ENCODE measurements around the gene BATF2.

Gene BATF2, protein sequence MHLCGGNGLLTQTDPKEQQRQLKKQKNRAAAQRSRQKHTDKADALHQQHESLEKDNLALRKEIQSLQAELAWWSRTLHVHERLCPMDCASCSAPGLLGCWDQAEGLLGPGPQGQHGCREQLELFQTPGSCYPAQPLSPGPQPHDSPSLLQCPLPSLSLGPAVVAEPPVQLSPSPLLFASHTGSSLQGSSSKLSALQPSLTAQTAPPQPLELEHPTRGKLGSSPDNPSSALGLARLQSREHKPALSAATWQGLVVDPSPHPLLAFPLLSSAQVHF

DNA sequence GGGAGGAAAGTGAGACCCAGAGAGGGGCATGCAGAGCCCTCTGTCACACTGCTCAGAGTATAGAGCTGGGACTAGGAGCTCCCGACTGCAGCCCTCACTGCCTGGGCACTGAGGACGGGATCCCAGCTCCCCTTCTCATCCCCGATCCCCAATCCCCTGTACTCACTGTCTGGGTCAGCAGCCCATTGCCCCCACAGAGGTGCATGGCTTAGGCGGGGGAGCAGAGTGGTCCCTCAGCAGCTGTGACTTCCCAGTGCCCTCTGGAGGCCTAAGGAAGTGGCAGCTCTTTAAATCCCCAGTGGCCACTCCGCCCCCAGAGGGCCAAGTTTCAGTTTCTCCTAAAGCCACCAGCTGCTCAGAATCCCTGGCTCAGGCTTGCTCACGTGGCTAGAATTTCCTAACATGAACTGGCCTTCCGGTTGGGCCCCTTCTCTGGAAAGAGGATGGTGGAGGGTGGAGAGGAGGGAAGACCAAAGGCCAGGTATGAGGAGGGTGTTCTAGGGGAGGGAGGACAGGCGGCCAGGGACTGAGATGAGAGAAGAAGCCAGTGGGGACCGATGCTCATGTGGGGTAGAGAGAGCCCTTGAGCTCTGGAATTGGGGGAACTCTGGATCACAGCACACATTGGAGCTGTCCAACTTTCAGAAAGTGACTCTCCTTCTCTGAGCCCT is at the start of gene BATF2:
BATF2 (minus strand) TSS at position 262 of the 671 bp plus-strand sequence; CDS start at position 205, 57 bp downstream.
- TF ChIP-seq, protein P1, sequence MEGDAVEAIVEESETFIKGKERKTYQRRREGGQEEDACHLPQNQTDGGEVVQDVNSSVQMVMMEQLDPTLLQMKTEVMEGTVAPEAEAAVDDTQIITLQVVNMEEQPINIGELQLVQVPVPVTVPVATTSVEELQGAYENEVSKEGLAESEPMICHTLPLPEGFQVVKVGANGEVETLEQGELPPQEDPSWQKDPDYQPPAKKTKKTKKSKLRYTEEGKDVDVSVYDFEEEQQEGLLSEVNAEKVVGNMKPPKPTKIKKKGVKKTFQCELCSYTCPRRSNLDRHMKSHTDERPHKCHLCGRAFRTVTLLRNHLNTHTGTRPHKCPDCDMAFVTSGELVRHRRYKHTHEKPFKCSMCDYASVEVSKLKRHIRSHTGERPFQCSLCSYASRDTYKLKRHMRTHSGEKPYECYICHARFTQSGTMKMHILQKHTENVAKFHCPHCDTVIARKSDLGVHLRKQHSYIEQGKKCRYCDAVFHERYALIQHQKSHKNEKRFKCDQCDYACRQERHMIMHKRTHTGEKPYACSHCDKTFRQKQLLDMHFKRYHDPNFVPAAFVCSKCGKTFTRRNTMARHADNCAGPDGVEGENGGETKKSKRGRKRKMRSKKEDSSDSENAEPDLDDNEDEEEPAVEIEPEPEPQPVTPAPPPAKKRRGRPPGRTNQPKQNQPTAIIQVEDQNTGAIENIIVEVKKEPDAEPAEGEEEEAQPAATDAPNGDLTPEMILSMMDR (IDR thresholded peaks at IDR 0.05; ENCODE audit: low read depth, low read length): peak; percentile 48
- H3K4me3 ChIP-seq (ENCODE audit: low read depth, low read length): peak within 1 kb of the TSS; percentile 54

DNA sequence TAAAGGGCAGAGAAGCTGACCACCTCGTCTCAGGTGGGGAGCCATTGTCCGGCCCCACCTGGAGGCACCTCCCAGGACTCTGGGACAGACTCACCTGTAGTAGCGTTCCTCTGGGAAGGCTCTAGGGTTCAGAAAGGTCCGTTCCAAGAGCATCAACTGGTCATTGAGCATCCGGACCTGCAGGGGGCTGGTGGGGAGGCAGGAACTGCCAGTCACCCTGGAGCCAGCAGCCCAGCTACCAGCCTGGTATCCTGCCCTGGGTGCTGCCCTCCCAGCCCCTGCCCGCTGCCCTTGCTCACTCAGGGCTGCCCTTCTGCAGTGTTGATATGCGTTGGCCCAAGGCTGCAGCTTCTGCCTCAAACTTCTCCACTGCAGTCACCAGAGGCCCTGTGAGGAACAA is 49.0 kb upstream of the BATF2 start:
- TF ChIP-seq, protein P1 (IDR thresholded peaks at IDR 0.05; ENCODE audit: low read depth, low read length): no peak

DNA sequence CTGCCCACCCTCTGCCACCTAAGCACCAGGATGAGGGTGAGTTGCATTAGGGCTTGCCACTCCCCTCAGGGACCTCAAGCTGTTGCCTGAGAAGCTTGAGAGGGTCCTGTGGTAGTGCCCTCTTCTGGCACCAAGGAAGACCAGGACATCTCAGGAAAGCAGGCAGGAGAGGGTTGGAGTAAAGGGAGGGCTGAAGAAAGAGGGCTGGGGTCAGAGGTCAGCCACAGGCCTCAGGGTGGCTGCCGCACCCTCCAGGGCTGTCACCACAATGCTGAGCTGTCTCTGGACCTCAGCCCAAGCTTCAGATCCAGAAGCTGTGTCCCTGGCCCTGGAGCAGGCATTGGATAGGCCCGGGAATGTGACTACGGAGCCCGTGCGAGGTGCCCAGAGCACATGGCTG is 48.3 kb upstream of the BATF2 start:
- TF ChIP-seq, protein P1 (IDR thresholded peaks at IDR 0.05; ENCODE audit: low read depth, low read length): no peak
- H3K4me3 ChIP-seq (ENCODE audit: low read depth, low read length): no peak overlapping the region

More for the DNA sequence above, 49.0 kb upstream of the BATF2 start:
- no peak overlapping the region for H3K4me3 ChIP-seq (ENCODE audit: low read depth, low read length)

DNA sequence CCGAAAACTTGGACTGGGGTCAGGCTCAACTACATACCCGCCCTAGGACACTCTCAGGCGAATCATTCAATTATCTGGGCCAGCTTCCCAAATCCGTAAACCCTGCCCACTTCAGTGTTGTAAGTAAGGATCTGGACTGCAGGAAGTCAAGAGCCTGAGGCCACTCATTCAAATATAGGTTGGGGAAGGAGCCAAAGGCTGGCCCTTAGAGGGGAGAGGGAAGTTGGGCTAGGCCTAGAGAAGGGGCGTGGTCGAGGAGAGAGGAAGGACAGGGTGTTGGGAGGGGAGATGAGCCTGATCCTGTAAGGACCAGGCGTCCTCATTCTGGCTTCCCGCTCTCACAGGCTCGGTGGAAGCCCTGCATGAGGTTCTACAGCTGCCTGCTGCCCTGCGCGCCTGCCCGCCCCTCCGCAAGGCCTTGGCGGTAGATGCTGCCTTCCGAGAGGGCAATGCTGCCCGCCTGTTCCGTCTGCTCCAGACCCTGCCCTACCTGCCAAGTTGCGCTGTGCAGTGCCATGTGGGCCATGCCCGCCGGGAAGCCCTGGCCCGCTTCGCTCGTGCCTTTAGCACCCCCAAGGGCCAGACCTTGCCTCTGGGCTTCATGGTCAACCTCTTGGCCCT is 47.2 kb upstream of the BATF2 start:
- H3K4me3 ChIP-seq (ENCODE audit: low read depth, low read length): no peak overlapping the region
- TF ChIP-seq, protein P1 (IDR thresholded peaks at IDR 0.05; ENCODE audit: low read depth, low read length): no peak

DNA sequence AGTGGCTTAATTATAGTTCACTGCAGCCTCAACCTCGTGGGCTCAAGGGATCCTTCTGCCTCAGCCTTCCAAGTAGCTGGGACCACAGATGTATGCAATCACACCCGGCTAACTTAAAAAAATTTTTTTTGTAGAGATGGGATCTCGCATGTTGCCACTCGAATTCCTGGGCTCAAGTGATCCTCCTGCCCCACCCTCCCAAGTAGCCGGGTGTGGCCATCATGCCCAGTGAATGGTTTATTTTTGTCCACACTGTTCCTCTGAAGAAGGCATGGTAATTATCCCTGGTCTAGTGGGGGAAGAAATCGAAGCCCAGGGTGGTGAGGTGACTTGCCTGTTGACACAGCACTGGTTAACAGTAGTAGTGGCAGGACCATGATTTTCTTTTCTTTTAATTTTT is 46.1 kb upstream of the BATF2 start:
- H3K4me3 ChIP-seq (ENCODE audit: low read depth, low read length): no peak overlapping the region

DNA sequence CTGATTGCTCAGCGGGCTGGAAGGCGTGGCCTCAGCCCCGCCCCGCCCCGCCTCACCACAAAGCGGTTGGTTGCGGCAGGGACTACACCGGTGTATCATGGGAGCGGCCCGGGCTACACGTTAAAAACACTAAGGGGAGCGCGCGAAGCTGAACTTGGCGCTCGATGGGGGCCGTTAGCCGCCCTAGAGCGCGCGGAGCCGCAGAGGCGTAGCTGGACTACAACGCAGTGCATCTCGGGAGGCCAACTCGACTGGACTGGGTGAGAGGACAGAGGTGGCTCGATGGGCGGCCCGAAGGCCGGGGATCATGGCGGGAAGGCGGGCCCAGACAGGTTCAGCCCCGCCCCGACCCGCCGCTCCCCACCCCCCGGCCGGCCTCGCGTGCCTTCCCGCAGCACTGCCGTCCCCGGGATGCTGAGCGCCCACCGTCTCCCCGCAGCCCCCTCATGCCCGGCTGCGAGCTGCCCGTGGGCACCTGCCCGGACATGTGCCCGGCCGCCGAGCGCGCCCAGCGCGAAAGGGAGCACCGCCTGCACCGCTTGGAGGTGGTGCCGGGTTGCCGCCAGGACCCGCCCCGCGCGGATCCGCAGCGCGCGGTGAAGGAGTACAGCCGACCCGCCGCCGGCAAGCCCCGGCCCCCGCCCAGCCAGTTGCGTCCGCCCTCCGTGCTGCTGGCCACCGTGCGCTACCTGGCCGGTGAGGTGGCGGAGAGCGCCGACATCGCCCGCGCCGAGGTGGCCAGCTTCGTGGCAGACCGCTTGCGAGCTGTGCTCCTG is 44.3 kb upstream of the BATF2 start, which contains the start of gene SAC3D1:
SAC3D1 (plus strand) TSS at position 364 of the 776 bp plus-strand sequence; CDS start at position 447, 83 bp downstream.
- TF ChIP-seq, protein P1 (IDR thresholded peaks at IDR 0.05; ENCODE audit: low read depth, low read length): no peak
- peak within 1 kb of the TSS; percentile 74 for H3K4me3 ChIP-seq (ENCODE audit: low read depth, low read length)

More for the DNA sequence above, 46.1 kb upstream of the BATF2 start:
- TF ChIP-seq, protein P1 (IDR thresholded peaks at IDR 0.05; ENCODE audit: low read depth, low read length): no peak

All from WI38 (cell line).